GM18508 (cell line): ENCODE data around the gene IGF1R.

Experiments used
- ATAC-seq: cut with Tn5 transposase; IDR thresholded peaks from one replicate; pipeline ENCODE4 v1.9.1; 2021; ENCODE audit warnings: moderate number of reproducible peaks; ENCODE audit not compliant: insufficient read depth, unreplicated experiment

IGF1R gene

DNA sequence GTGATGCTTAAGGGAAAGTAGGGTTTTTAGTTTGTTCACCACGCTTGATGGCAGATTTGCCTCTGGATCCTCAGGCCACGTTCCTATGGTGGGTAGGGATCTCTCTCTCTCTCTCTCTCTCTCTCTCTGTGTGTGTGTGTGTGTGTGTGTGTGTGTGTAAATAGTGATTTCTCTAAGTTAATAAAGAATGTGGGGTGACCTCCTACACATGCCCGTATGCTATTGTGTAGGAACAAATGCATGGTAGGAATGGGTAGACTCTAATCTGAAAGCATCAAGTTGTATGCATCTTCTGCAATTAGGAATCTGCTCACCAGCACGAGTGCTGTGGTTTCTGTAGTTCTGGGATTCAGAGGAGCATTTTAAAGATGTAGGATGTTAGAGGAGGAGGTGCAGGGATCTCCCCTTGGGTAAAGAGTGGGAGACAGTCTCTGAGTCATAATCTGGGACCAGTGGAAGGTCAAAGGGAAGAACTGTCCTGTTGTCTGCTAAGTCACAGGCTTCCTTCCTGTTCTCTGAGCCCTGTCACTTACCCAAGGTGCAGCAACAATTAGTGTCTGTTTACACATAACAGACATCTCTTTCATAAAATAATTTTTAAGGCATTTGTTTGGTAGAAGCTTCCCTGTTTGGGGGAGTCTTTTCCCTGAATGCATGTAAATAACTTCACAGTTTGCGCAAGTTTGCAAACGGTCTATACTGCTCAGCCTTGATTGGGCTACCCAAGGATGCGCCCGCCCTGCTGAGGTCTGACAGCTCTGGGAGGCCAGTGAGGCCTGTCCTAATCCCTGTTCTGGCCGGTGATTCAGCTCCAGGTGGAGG lies 139.8 kb downstream of the IGF1R start:
- ATAC-seq: no peak

DNA sequence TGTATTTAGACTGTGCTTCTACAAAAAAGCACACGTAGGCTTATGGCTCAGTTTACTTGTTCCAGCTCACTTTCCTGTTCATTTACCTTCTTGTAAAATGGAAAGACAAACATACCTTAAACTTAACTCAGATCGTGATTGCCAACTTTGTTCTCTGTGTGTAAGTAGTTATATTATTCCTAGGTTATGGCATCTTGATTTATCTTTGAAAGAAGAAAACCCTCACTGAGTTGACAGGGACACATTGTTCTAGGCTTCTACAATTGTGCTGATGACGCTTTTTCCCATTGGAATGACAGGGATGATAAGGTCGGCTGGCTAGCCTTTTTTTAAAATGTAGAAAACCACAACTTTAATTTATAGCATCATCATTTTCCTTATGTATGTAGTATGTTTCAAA lies 140.7 kb downstream of the IGF1R start:
- no peak for ATAC-seq

DNA sequence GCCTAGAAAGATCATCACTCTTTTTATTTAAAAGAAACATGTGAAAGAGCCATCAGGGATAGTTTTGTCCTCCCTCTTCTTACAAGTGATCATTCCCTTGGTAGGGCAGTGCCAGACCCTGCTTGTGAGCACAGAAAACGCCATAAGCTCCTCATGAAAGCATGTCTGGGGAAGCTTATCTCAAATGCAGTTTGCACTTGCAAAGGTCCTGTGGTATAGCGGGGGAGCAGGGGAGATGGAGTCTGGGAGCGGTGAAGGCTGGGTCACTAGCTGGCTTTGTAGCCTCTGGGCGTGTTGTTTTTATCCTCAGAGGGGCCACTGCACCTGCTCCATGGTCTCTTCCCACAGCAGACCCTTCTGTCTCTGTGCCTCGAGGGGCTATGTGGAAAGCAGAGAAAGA lies 141.9 kb downstream of the IGF1R start:
- ATAC-seq: no peak

DNA sequence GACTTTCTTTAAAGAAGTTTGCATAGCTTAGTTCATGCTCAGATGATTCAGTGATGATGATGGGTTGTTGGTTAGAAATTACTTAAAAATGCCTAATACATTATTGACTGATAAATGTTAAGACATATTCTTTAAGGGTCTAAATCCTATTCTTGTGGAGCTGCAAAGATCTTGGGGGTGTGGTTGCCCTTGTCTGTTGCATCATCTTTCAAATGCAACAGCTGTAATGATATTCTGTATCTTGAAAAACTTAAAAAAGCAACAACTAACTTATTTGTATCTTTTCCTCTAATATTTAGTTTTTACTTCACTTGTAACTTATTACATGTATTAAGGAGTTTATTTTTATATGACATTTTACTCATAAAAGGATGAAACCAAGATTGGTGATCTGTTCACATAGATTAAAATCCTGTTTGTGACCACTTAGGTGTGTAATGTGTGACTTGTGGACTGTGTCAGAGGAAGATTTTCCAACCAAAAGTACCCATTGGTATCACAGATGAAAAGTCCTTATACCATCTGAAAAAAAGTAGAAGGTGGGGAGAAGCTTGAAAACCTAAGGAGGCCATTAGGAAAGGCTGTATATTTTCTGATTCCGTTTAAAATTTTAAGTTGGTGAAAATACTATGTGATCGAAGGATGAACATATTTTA lies 142.8 kb downstream of the IGF1R start:
- ATAC-seq: no peak

DNA sequence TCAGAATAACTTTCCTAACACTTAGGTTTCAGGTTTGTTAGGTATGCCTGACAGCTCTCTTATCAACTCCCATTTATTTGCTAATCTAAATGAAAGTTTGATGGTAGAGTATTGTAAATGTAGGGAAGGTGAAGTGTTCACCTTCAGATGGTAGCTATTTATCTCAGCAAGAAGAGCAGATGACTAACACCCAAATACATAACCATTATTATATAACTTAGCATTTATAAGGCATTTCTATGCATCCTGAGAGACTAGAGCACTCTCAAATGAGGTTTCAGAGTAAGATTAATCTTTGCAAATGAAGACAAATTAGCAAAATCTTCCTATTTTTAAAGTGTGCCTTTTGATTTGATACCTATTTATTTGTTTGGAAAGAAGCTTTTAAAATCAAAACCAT lies 143.8 kb downstream of the IGF1R start:
- no peak for ATAC-seq

DNA sequence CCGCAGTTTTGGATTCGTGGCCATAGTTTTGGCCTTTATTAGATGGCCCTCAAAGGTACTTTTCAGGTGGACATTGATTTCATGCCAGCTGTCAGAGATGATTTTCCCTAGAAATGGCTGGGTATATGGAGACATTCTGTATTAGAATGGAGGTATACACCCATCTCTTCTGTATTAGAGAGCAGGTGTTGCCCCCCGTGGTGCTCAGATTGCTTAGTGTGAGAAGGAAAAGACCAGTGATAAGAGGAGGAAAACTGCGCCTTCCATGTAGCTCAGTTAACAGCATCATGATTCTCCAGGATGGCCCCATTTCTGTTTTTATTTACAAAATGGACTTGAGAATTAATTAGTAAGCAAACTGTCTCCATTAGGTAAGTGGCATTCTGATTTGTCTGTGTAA lies 145.9 kb downstream of the IGF1R start:
- no peak for ATAC-seq

DNA sequence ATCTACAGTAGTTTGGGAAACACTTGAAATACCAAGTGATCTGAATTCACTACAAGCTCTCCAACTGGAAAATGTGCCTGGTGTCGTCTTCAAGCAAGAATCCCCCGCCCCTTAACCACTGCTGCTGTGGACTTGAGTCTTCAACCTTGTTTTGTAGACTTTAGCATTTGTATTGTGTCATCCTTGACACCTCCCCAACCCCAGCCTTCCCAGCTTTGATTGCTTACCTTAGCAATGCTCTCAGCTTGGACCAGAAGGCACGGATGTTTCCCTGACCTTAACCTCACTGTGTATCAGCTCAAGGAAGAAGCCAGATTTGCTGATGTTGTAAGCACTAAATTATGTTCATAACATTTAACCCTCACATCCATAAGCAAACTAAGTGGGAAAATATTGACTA lies 146.4 kb downstream of the IGF1R start:
- no peak for ATAC-seq

DNA sequence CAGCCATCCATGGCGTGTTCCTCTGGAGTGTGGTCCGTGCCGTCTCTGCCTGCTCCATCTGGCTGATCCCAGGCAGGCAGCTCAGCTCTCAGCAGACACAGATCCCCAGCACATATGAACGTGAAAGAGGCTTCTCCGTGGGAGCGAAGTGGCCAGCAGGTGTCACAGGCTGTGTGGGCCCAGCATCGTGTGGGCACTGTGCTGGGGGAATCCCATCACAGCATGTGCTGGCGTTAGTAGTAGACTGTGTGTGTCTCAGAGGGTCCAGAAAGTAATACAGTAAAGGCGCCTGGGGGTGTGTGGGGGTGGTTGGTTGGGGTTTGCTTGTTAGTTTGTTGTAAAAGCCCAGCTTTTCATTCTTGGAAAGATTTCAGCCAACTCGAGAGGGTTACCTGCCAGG lies 147.6 kb downstream of the IGF1R start:
- ATAC-seq: no peak

DNA sequence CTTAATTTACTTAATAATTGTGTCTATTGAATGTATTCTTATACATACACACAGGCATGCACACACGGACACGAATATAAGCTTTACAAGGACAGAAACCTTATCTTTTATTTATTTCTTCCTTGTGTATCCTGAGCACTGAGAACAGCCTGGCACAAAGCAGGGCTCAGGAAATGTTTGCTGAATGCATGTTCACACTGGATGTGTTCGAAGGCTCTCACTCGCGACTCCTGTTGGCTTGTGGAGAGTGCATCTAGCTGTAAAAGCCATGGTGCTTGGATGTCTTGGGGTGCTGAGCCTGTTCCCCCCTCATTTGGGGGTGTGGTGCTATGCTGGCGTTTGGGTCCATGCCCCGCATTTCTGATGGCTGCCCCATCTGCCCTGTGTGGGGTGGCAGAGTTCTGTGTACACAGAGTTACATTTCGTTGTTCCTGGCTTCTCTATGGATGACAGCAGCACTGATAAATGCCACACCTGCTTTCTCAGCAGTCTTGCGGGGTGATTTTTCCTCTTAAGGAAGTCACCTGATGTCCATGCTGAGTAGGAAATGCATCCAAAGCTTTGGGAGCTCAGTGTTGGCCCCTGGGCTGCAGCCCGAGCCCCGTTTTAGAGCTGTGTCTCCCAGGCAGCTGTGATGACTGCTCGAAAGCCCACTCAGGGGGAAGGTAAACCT lies 148.5 kb downstream of the IGF1R start:
- ATAC-seq: no peak

DNA sequence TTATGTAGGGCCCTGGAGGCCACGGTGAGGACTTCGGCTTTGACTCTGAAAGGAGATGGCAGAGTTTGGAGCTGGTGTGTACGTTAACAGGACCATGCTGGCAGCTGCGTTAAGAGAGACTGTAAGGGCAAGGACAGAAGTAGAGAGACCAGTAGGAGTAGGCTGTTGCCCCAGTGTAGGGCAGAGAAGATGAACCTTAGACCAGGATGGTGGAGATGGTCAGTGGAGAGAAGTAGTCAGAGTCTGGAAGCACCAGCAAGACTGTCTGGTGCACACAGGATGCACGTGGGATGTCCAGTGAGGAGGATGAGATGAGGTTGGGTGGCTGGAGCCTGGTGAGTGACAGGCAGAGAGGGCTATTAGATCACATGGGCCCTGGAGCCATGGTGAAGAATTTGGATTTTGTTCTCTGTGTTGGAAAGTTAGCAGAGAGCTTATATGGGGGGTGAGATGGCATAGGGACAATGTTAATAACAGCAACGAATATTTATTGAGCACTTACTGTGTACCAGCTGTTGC lies 150.1 kb downstream of the IGF1R start:
- ATAC-seq: no peak

DNA sequence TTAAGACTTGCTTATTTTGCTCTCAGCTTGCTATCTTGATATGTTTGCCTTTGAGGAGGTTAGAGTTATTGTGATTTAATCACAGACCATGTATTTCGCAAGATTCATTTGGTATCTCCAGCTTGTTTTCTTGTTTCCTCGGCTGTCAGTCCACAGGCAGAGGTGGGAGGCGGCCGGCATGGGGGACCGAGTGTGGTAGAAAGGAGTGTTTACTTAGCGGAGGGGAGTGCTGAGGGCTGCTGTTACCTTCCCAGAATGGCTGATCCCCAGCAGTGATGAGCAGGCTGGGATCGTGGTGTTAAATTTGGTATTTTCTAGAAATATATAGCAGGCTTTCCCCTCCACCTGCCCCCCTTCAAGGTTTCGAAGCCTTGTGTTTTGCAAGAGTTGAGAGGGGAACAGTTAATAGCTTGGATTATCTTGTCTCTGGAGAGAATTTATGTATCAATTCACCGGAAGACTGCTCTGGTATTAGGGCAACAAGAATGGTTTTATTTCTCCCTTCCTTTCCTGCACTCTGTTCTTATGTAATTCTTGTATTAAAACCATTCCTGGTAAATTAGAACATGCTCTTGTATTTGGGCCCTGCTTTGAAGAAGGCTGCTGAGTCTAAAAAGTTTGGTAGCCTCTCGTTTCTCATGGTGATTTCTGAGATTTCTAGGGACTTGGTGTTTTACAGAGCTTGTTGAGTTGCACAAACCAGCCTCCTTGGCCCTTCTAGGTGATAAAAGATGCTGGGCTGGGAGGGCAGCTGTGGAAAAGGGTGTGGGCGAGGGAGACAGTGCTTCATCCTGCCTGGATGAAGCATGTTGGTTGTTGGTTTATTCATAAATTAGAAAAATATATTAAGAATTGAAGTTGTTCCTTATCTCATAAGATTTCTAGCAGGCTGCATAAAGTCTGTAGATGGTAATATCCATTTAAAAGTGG lies 151.4 kb downstream of the IGF1R start:
- no peak for ATAC-seq

DNA sequence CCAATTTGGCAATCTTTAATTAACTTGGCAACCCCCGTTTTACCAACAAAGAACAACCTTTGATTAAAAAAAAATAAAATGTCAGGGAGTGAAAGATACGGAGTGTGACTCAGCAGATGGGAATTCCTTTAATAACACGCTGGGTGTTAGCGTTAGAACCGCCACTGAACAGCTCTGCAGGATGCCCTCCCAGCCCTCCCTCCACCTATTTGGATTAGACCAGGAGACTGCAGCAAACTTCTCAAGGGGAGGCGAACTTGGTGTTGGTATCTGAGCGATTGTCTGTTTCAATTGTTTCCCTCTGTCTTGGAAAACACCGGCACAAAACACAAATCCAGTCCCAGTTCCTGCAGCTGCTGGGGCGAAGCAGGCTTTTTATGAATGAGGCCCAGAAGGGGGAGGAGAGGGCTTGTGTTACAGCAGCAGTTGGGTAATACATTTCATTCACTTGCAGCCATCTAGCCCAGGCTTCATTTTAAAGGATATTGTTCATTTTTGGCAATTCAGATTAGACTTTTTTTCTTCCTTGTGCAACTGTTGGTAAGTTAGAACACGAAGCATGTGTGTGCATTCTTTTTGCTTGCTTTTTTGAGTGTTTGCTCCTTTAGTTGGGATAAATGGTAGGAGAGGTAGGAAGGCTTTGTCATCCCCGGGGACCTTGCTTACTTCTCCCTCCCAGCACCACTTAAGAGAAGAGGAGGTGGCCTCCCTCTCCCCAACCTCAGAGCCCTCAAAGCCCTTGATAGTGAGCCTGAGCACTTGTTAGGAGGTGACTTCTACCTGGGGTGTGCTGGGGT lies 152.3 kb downstream of the IGF1R start:
- no peak for ATAC-seq

DNA sequence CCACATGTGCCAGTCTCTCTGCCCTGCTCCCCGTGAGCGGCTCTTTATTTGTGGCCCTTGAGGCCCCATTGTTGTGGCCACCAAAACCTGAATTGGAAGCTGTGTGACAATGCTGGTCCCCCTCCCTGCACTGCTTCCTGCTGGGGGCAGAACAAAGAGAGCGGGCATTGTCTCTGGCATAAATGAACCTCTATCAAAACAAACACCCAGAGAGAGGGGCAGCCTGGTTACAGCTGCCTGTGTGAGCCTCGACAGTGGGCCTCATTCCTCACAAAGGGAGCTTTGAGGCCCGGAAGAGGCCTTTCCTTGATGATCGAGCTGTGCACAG lies 152.9 kb downstream of the IGF1R start:
- no peak for ATAC-seq

DNA sequence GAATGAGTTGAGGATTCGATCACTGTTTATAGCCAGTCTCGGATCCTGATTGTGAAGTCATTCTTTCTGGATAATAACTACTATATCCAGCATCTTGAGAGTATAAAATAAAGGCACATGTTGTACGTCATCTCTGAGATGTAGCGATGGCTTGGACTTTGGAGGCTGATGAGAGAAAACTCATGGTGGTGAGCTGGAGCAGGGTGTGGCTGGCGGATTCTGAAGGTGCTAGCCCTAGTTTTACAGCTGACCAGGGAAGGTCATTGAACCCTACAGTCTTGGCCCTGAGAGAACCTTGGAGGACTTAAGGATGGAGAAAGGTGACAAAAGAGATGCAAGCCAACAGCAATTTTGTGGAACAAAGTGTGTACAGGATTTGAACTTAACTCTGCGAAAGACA lies 153.8 kb downstream of the IGF1R start:
- ATAC-seq: no peak

DNA sequence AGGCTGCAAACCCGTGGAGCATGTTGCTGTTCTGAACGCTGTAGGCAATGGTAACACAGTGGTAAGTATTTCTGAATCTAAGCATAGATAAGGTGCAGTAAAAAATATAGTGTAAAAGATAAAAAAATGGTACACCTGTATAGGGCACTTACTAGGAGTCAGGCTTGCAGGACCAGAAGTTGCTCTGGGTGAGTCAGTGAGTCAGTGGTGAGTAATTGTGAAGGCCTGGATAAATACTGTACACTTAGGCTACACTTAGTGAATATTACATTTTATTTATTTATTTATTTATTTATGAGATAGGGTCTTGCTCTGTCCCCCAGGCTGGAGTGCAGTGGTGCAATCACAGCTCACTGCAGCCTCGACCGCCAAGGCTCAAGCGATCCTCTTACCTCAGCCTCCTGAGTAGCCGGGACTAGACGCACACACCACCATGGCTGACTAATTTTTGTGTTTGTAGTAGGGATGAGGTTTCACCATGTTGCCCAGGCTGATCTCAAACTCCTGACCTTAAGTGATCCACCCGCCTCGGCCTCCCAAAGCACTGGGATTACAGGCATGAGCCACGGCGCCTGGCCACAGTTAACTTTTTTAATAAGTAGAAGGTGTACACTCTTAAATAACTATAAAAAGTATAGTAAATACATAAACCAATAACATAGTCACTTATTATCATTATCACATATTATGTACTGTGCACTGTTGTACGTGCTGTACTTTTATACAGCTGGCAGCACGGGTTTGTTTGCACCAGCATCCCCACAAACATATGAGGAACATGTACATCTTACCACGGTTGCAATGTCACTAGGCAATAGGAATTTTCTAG lies 155.1 kb downstream of the IGF1R start:
- ATAC-seq: no peak

DNA sequence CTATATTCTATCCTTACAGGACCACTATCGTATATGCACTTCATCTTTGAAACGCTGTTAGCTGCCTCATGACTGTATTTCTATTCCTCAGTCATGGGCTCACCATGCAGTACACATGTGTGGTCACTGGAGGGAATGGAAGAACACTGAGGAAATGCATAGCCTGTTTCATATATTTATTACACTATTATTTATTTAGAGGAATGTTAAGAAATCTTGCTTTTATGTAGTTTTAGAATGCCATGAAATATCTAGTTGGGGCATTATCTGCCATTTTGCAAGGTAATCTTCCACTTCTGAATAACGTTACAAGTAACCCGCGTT lies 155.7 kb downstream of the IGF1R start:
- no peak for ATAC-seq

DNA sequence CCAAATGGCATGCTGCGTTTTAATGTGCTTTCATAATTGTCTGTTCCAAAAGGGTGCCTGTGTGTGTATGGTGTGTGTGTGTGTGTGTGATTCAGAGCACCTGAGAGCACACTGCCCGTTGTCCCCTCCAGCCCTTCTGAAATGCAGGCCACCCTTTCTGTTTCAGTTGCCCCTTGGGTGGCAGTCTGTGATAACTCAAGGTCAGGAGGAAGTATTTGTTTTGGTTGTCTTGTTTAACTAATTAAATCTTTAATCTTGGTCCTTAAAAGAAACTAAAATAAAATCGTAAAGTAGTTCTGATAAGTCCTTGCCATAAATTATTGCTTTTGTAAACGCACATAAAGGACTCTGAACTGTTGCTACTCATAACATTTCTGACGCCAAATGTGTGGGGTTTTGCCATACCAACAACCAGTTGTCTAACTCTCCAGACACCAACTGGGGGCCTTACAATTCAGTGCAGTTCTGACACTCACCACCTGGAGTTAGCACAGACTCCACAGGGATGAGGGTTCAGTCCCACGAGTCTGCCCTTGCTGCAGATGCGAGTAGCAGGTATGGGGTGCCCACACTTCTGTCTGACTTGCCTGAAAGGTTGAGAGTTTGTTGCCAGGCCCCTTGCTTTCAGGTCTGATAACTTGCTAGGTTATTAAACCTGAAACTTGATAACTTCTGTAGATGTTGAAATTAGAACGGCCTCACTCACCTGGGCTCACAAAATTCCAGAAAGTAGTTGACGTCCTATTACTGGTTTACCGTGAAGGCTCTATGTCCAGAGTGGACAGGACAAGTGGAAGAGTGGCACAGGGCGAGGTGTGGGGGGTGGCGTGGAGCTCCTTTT lies 157.3 kb downstream of the IGF1R start:
- no peak for ATAC-seq

DNA sequence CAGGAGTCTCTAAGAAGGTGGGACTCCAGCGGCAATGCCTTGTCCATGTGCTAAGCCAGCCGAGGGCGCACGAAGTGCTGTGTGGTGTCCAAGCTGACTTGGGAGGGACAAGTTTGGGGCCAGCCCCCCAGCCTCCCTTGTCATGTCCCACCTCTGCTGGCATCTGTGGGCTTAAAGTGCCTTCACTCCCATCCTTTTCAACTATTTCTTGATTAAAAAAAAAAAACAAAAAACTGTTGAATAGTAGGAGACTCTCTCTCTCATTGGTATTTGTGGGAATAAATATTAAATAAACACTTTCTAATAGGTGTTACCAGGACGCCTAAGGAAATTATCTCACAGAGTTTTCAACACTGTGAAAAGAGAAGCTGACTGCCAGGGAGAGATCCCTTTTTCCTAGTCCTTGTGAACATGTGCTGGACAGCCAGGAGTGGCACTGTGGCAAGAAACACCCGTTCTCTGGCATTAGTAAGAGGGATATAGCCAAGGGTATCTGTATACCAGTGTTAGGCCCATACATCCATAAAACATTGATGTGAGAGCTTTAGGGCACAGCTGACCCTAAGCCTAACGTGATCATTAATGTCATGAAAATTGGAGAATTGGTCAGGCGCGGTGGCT lies 158.0 kb downstream of the IGF1R start:
- ATAC-seq: no peak
